Mammary epithelial cell (primary cell): Measurements from ENCODE around the gene MAP4K4.

Experiments used
- CTCF ChIP-seq, 2 donors: IDR thresholded peaks in 1 of 2; conservative IDR thresholded peaks in 1 of 2; 2 replicates each; pipeline ENCODE4 v1.5.1; 2011 to 2012; ENCODE audit warnings: inconsistent platforms in 2 of 2, low read length in 2 of 2, mild to moderate bottlenecking in 2 of 2, control low read depth in 1 of 2, low read depth in 1 of 2; ENCODE audit not compliant: insufficient read depth in 1 of 2; ENCODE audit errors: extremely low read depth in 1 of 2
- EZH2 ChIP-seq: IDR thresholded peaks from 2 replicates; pipeline ENCODE4 v1.6.1; 2012; ENCODE audit warnings: low read length, inconsistent platforms, borderline replicate concordance

GRCh38 chr2:101854877-101855276 lies 157.4 kb downstream of the MAP4K4 start:
- TF ChIP-seq CTCF (conservative IDR thresholded peaks at IDR 0.05 in 1 of 2, IDR thresholded peaks at IDR 0.05 in 1 of 2; ENCODE audit: extremely low read depth in 1 of 2, insufficient read depth in 1 of 2, low read depth in 1 of 2, low read length in 2 of 2) (no peak), EZH2 (no peak)
